Measurements from ENCODE around the gene SPPL2A. TPM values are rescaled to one million over a fixed set of nuclear protein-coding genes. Genes with fewer than 3 reads are reported as not detected.

The SPPL2A gene
- total RNA-seq, 1 donor from 2014 or later: 115 TPM

- H3K9me3 Mint-ChIP-seq (ENCODE audit: low read depth): no peaks in the 10 kb centered on the region
- no peak for DNase-seq (ENCODE audit: low spot score)
- H3K27me3 Mint-ChIP-seq (ENCODE audit: low read depth): no peaks in the 10 kb centered on the region
- H3K36me3 Mint-ChIP-seq (ENCODE audit: low read depth): no peaks in the 10 kb centered on the region
- no peak for TF ChIP-seq CTCF (IDR thresholded peaks at IDR 0.05)
- no peak overlapping the region for H3K4me3 Mint-ChIP-seq (ENCODE audit: unreplicated experiment)
- H3K27ac Mint-ChIP-seq (ENCODE audit: unreplicated experiment): no peak overlapping the region
- peaks cover 48% of the 10 kb centered on the region for H3K4me1 Mint-ChIP-seq (ENCODE audit: low read depth)
Measured at GRCh38 chr15:50681467-50681866, 84.0 kb downstream of the SPPL2A start.

DNA sequence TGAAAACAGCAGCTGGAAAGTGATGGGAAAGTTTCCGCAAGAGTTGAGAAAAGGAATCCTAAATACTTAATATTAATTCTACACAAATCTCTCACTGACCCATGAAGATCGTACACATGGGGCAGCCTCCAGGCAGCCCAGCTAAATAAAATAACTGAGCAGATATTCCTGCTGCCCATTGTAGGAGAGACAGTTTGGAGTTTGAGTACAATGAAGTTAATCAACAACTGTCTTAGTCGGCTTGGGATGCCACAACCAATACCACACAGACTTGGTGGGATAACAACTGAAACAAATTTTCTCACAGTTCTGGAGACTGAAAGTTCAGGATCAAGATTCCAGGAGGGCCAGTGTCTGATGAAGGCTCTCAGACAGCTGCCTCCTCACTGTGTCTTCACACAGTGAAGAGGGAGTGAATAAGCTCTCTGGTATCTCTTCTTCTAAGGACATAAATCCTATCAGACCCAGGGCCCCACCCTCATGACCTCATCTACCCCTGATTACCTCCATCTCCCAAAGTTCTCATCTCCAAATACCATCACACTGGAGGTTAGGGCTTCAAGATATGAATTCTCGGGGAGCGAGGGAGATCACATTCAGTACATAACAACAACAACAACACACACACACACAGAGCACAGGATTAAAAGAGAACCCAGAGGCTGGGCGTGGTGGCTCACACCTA, 88.6 kb downstream of the SPPL2A start:
- Mint-ChIP-seq H3K27ac (ENCODE audit: unreplicated experiment) (peak overlapping the region; percentile 80), H3K9me3 (ENCODE audit: low read depth) (no peaks in the 10 kb centered on the region), H3K27me3 (ENCODE audit: low read depth) (no peaks in the 10 kb centered on the region), H3K4me3 (ENCODE audit: unreplicated experiment) (no peak overlapping the region), H3K4me1 (ENCODE audit: low read depth) (peaks cover 25% of the 10 kb centered on the region), H3K36me3 (ENCODE audit: low read depth) (peaks cover 2% of the 10 kb centered on the region)
- no peak for DNase-seq (ENCODE audit: low spot score)
- no peak for TF ChIP-seq CTCF (IDR thresholded peaks at IDR 0.05)

- TF ChIP-seq CTCF (IDR thresholded peaks at IDR 0.05): peak; percentile 93
- H3K9me3 Mint-ChIP-seq (ENCODE audit: low read depth): no peaks in the 10 kb centered on the region
- H3K4me3 Mint-ChIP-seq (ENCODE audit: unreplicated experiment): no peak overlapping the region
- peak overlapping the region; percentile 51 for H3K27ac Mint-ChIP-seq (ENCODE audit: unreplicated experiment)
- DNase-seq (ENCODE audit: low spot score): no peak
- peaks cover 2% of the 10 kb centered on the region for H3K36me3 Mint-ChIP-seq (ENCODE audit: low read depth)
- H3K4me1 Mint-ChIP-seq (ENCODE audit: low read depth): peaks cover 19% of the 10 kb centered on the region
- H3K27me3 Mint-ChIP-seq (ENCODE audit: low read depth): no peaks in the 10 kb centered on the region
Measured at GRCh38 chr15:50675535-50676144, 89.9 kb downstream of the SPPL2A start.

- DNase-seq (ENCODE audit: low spot score): no peak
- H3K4me1 Mint-ChIP-seq (ENCODE audit: low read depth): no peaks in the 10 kb centered on the region
- H3K36me3 Mint-ChIP-seq (ENCODE audit: low read depth): peaks cover 2% of the 10 kb centered on the region
- H3K27ac Mint-ChIP-seq (ENCODE audit: unreplicated experiment): no peak overlapping the region
- H3K9me3 Mint-ChIP-seq (ENCODE audit: low read depth): no peaks in the 10 kb centered on the region
- no peak overlapping the region for H3K4me3 Mint-ChIP-seq (ENCODE audit: unreplicated experiment)
- TF ChIP-seq CTCF (IDR thresholded peaks at IDR 0.05): no peak
- no peaks in the 10 kb centered on the region for H3K27me3 Mint-ChIP-seq (ENCODE audit: low read depth)
Measured at GRCh38 chr15:50670115-50670514, 95.4 kb downstream of the SPPL2A start.

DNA sequence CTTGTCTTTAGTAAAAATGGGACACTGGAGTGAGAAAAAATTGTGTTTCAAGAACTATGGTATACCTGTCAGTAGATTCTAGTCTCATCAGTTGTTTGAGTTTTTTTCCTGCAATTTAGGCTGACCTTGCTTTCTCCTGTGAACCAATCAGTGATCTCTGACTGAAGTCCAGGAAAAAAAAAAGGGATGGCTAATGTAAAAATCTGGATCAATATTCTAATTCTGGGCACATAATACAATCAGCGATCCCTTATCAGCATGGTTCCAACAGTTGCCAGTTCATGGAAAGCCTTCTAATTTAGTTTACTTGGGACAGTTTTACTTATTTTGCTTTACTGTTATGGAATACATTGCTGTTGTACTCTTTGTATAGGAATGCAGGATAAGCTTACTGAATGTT, 95.9 kb downstream of the SPPL2A start:
- Mint-ChIP-seq H3K9me3 (ENCODE audit: low read depth) (no peaks in the 10 kb centered on the region), H3K27me3 (ENCODE audit: low read depth) (no peaks in the 10 kb centered on the region), H3K4me3 (ENCODE audit: unreplicated experiment) (no peak overlapping the region), H3K27ac (ENCODE audit: unreplicated experiment) (no peak overlapping the region), H3K4me1 (ENCODE audit: low read depth) (no peaks in the 10 kb centered on the region), H3K36me3 (ENCODE audit: low read depth) (peaks cover 2% of the 10 kb centered on the region)
- no peak for TF ChIP-seq CTCF (IDR thresholded peaks at IDR 0.05)
- DNase-seq (ENCODE audit: low spot score): no peak

All from chondrocyte (in vitro differentiated cells).